ENCODE measurements around the gene SLC9A8.
"Not testable (repeated sequence)": the region's sequence is repeated elsewhere in the genome, so short reads cannot be mapped to it uniquely, and the experiment has no call there.

Gene SLC9A8

DNA sequence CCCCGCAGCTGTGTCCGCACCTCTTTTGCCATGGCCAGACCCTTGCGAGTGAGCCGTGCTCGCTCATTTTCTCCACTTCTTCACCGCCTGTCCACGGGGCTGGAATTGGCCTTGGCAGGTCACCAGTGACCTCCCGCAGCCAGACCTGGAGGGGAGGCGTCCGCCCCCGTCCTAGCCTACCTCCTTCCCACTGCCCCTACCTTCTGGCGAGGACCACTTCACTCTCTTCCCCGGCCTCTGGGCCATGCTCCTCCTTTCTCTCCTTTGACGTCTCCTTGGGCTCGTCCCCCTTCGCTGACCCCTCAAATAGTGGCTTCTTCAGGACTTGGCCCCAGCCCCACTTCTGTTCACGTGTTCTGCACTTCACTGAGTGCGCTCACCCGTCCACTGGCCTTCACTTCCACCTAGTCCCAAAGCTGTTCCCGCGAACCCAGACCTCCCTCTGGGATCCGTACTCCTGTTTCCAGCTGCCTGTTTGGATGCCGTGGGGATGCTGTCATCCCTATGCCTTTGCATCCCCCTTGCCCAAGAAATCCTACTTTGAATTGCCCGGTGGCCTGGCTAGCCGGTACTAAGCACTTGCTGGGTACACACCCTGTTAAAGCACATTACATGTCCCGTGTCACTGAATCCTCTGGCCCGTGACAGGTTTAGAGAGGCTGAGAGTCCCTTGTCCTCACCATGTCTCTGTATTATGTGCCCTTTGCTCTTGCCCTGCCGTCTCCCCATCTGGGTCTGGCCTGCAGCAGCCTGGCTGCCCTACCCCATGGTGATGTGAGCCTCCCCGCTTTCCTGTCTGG, 69.7 kb downstream of the SLC9A8 start:
- DNase-seq = no peak

GRCh38 chr20:49883246-49883802, 70.7 kb downstream of the SLC9A8 start:
- no peak for DNase-seq

DNA sequence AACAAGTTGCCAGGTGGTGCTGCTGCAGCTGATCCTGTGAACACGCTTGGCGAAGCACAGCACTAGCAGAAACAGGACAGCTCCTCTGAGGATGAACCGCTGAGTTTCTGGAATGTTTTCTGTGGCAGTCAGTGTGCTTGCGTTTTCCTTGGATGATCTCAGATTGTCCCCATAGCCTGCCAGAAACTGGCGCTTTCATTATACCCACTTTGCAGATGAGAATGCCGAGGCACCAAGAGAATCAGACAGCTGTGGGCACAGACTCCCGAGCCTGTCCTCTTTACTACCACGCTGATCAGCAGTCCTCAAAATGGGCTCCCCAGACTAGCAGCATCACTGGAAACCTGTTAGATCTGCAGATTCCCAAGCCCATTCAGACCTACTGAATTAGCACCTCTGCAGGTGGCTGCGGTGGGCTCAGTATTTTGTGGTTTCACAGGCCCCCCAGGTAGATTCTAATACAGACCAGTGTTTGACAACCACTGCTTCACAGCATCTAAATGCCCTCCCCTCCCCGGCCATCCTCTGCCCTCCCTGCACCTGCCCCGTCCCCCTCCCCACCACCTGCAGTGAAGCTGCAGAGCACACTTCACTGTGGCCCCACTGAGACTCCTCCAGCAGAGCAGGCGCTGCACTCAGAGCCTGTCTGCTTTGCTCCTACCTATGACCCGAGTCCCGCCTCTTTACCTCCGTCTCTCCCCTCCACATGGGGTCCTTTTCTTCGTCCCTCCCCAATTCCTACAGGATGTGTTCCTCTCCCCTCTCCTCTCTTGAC, 73.1 kb downstream of the SLC9A8 start:
- DNase-seq = no peak

- no peak for DNase-seq
Observed at GRCh38 chr20:49886571-49887213, 74.1 kb downstream of the SLC9A8 start.

GRCh38 chr20:49887251-49888211, 74.9 kb downstream of the SLC9A8 start:
- no peak for DNase-seq

DNA sequence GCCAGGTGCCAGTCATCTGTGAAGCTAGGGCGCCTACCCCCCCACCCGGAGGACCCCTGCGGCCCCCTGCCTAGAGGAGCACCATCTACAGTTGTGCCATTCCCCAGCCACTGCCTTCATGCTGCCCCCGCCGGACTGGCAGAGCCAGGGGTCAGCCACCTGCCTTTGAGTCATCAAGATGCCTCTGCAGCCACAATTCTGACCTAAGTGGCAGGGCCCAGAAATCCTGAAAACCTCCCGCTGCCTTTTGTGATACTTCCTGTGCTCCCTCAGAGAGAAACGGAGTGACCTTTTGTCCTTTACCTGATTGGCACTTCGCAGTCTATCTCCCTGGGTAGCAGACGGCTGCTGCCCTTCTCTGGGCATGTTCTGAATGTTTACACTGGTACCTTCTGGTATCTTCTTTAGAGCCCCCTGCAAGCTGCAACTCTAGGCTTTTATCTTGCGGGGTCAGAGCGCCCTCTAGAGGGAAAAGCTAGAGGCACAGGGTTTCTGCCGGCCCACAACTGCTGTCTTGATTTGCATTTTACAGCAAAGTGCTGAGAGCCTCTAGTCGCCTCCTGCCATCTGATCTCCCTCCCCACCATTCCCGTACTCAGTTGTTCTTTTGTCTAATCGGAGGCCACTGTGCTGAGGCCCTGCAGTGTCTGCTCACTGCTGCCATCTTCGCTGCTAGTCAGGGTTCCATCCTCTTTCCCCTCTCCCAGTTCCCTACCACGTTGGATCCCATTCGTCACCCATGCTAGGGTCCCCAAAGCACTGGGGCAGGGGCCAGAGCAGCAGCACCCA, 75.8 kb downstream of the SLC9A8 start:
- DNase-seq = peak; percentile 60

DNA sequence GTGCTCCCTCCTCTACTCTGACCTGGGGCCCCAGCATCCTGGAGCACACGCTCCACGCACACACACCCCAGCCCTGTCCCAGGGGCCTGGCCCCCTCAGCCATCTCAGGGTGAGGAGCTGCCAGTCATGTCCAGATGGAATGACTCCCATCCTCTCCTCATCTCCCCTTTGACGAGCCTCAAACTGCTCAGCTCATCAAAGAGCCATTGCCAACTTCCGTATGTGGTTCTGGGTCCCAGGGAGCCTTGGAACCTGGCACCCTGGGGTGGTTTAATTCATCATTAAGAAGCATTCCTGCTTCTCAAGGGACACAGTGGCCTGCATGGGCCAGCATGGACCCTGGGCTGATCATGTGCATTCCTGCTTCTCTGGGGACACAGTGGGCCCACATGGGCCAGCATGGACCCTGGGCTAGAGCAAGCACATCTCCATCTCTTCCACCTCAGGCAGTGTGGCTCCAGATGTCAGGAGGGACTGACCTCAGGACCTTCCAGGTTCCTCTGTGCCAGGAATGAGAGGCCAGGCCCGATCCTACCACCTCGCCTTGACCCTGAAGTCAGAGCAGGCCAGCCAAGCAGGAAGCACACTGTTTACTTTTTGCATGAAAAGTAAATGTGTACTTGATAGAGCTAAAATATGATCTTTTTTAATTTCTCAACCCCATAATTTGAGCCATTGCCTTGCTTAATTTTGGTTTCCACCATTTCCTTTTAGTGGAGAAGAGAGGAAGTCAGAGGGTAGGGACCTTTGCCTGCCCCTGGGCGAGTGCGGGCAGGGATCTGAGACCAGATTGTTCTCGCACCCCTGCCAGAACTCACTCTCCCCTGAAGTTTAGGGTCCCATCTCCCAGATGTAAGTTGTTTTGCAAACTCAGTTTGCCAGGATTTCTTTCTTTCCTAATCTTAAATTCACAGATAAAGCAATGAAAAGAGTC, 76.6 kb downstream of the SLC9A8 start:
- no peak for DNase-seq

DNA sequence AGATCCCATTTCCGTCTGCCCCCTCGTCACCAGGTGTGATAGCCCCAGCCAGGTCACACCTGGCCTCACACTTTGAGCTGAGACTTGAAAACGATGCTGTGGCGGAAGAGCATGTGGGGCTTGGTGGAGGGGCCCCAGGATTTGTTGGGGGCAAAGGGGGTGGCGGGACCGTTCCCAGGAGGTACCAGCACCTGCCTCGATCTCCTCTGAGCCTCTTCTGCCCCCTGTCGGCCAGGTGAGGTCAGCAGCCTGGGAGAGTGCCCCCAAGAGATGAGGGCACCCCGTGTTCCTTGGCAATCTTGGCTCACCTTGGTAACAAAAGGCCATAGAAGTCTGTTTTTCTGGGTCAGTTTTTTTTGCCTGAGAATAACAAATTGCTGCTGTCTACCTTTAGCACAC, 77.3 kb downstream of the SLC9A8 start:
- DNase-seq = no peak

DNA sequence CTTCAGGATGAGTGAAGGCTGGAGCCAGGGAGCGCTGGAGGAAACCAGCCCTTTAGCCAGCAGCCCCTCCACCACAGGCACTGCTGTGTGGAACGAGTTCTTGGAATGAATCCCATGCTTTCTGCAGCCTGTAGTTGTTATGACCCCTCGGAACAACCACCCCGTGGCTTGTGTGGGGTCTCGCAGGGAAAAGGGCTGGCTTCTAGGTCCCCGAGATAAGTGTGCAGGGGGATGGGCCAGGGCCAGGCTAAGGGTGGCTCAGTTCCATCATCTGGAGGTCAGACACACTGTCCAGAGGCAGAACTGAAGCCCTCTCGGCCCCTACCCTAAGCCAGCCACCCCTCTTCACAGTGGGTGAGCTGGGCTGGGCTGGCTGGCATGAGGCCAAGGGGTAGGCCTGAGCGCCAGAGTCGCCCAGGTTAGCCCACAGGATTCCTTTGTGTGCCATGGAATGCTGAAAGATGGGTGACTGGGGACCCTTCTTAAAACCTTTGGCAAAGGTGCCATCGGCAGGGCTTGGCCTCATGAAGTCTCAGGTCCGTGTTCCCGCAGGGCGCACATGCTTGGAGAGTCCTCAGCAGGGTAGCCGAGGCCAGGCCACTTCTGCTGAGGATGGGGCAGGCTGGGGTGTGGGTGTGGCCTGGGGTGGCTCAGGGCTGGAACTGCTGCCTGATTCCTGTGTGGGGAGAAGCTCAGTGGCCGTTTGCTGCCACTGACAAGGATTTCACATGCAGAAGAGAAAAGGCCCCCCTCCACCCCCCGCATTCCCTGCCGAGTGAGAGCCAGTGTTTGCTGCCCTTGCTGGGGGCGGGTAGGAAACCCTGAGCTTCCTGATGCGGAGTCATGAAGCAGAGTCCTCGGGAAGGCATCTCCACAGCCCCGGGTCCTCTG, 78.1 kb downstream of the SLC9A8 start:
- no peak for DNase-seq

- peak; percentile 18 for DNase-seq
Observed at GRCh38 chr20:49891476-49892110, 79.0 kb downstream of the SLC9A8 start.

DNA sequence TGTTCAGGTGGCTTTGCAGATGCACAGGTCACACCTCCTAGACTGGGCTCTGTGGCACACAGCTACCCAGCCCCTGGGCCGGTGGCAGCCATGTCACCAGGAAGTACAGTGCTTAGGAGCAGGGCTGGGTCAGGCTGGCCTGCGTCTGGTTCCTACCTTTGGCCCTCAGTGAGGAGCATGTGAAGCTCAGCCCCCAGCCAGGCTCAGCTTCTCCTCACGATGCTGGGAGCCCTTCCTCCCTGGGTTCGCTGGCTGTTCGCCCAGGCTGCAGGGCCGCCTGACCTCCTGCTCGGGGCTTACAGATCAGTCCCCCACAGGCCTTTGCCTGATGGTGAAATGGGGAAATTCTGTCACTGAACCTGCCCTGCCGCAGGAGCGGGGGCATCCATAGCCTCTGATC, 79.6 kb downstream of the SLC9A8 start:
- DNase-seq = no peak

- DNase-seq = no peak
Observed at GRCh38 chr20:49892817-49893216, 80.2 kb downstream of the SLC9A8 start.

GRCh38 chr20:49893242-49894072, 80.8 kb downstream of the SLC9A8 start:
- peak; percentile 59 for DNase-seq

- DNase-seq = peak; percentile 78
Observed at GRCh38 chr20:49894073-49894470, 81.4 kb downstream of the SLC9A8 start.

DNA sequence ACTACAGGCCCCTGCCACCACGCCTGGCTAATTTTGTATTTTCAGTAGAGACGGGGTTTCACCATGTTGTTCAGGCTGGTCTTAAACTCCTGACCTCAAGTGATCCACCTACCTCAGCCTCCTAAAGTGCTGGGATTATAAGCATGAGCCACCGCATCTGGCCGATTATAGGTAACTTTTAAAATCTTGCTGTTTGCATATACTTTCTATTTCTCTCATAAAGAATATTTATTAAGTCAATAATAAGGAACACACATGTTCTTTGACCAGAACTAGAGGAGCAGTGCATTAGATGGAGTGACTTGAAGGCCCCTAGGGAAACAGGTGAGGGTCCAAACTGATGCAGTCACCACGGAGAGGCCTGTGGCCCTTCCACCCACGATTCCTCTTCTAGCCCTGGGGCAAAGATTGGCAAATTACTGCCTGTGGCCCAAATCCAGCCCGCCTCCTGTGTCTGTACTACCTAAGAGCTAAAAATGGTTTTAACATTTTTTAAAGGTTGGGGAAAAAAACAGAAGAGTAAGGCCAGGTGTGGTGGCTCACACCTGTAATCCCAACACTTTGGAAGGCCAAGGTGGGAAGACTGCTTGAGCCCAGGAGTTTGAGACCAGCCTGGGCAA, 83.0 kb downstream of the SLC9A8 start:
- DNase-seq = not testable (repeated sequence)

- DNase-seq = no peak
Observed at GRCh38 chr20:49896204-49896603, 83.6 kb downstream of the SLC9A8 start.
